NT2/D1 (cell line): Measurements from ENCODE around the gene AGAP1.

ENCODE experiments used
- SUZ12 ChIP-seq: IDR thresholded peaks from 2 replicates; pipeline ENCODE4 v1.6.1; 2011; ENCODE audit not compliant: insufficient read length, insufficient read depth; ENCODE audit errors: extremely low read depth
- YY1 ChIP-seq: IDR thresholded peaks from 2 replicates; pipeline ENCODE4 v1.6.1; 2011; ENCODE audit not compliant: insufficient read length, insufficient read depth
- ZNF274 ChIP-seq: IDR thresholded peaks from 2 replicates; pipeline ENCODE4 v1.6.1; 2011; ENCODE audit warnings: mild to moderate bottlenecking, low read depth, low read length

DNA sequence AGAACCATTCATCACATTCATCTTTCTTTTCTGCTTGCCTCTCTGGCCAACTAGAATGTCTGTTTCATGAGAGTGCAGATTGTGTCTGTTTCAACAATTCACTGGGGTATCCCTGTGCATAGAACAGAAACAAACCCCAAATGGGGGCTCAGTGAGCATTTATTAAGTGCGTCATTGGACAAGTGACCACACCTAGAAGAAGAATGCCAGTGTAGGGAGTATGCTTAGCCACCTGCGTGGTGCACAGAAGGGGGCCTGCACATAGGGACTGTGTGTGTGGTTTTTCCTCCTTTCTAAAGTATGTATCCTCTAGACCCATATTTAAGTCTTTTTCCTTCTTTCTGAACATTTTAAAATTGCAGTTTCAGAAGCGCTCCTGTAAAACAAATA lies 255.9 kb downstream of the AGAP1 start:
- TF ChIP-seq YY1 (no peak), SUZ12 (no peak), ZNF274 (no peak)
